Keratinocyte (primary cell): Measurements from ENCODE around the gene CCDC32. TPM values are rescaled to one million over a fixed set of nuclear protein-coding genes. Genes with fewer than 3 reads are reported as not detected.

Source experiments
- DNase-seq: peaks from one replicate; pipeline ENCODE4 v3.0.0-alpha.2; 2011; ENCODE audit warnings: low read depth, missing footprints, low spot score
- FAIRE-seq: peaks from 2 replicates; lab custom pipeline; 2011; peaks lifted over from hg19 to GRCh38; lab: Jason Lieb, UNC
- H2AFZ ChIP-seq: 2 replicates; pipeline ENCODE4 v1.6.0; 2012; ENCODE audit warnings: low read length, control low read depth, inconsistent platforms; ENCODE audit not compliant: control insufficient read depth
- H3K27ac ChIP-seq: 2 replicates; pipeline ENCODE4 v1.5.1; 2011; ENCODE audit warnings: low read length; ENCODE audit not compliant: control insufficient read depth, insufficient read depth
- H3K27me3 ChIP-seq: 3 replicates; pipeline ENCODE4 v1.6.0; 2011; ENCODE audit warnings: low read length; ENCODE audit not compliant: control insufficient read depth, insufficient read depth; ENCODE audit errors: extremely low read depth
- H3K36me3 ChIP-seq, 2 experiments: 2 replicates in 1 of 2; 3 replicates in 1 of 2; pipeline ENCODE4 v1.5.1; 2011; ENCODE audit warnings: low read length in 2 of 2, mild to moderate bottlenecking in 1 of 2; ENCODE audit not compliant: control insufficient read depth in 2 of 2, insufficient read depth in 2 of 2; ENCODE audit errors: extremely low read depth in 1 of 2
- H3K4me1 ChIP-seq: 3 replicates; pipeline ENCODE4 v1.5.1; 2011; ENCODE audit warnings: low read length; ENCODE audit not compliant: control insufficient read depth, insufficient read depth; ENCODE audit errors: extremely low read depth
- H3K4me2 ChIP-seq: 3 replicates; pipeline ENCODE4 v1.6.0; 2011; ENCODE audit warnings: low read depth, low read length; ENCODE audit not compliant: control insufficient read depth, insufficient read depth; ENCODE audit errors: extremely low read depth
- H3K4me3 ChIP-seq, 3 experiments: fragments of 200-600 bp in 1 of 3; sonication (generic) in 1 of 3; 2 replicates in 2 of 3; 3 replicates in 1 of 3; pipeline ENCODE4 v1.5.1; 2011 to 2016; ENCODE audit warnings: low read length in 3 of 3, mild to moderate bottlenecking in 3 of 3, control low read depth in 2 of 3, inconsistent platforms in 1 of 3, low read depth in 1 of 3, mixed read lengths in 1 of 3, mixed run types in 1 of 3, moderate library complexity in 1 of 3; ENCODE audit not compliant: control insufficient read depth in 2 of 3, insufficient read depth in 2 of 3; ENCODE audit errors: extremely low read depth in 1 of 3
- H3K79me2 ChIP-seq: 2 replicates; pipeline ENCODE4 v1.6.0; 2012; ENCODE audit warnings: low read length; ENCODE audit not compliant: control insufficient read depth, insufficient read depth
- H3K9ac ChIP-seq: 3 replicates; pipeline ENCODE4 v1.6.0; 2011; ENCODE audit warnings: low read length; ENCODE audit not compliant: control insufficient read depth, insufficient read depth; ENCODE audit errors: extremely low read depth
- H3K9me1 ChIP-seq: 3 replicates; pipeline ENCODE4 v1.6.0; 2011; ENCODE audit warnings: low read length; ENCODE audit not compliant: control insufficient read depth, insufficient read depth; ENCODE audit errors: extremely low read depth
- H3K9me3 ChIP-seq: 2 replicates; pipeline ENCODE4 v1.5.1; 2012; ENCODE audit warnings: low read depth, low read length; ENCODE audit not compliant: control insufficient read depth
- H4K20me1 ChIP-seq: 3 replicates; pipeline ENCODE4 v1.6.0; 2011; ENCODE audit warnings: low read length; ENCODE audit not compliant: control insufficient read depth, insufficient read depth; ENCODE audit errors: extremely low read depth
- EZH2 ChIP-seq: IDR thresholded peaks from one replicate; pipeline ENCODE4 v1.6.1; 2012; ENCODE audit warnings: inconsistent platforms, mild to moderate bottlenecking, low read length, moderate library complexity
- dilution Hi-C: fragments of 300-500 bp; cut with MboI; formaldehyde crosslinking; loops from one replicate; pipeline ENCODE4 v1.7.0; 2020; ENCODE audit warnings: low sequenced_read_pairs; ENCODE audit not compliant: extremely low pct_ligation_motif_present
- polyA plus RNA-seq, 5 experiments: library from polyadenylated mRNA; depleted of rRNA in 3 of 5; stranded (reverse) in 3 of 5; stranded (forward) in 1 of 5; unstranded in 1 of 5; fragments of >200 nt; gene quantifications; 1 replicate in 1 of 5; 2 replicates in 3 of 5; 3 replicates in 1 of 5; pipeline versions ENCODE4 v1.2.1 to v1.2.3, GENCODE V29; 2011 to 2012; ENCODE audit warnings: missing spikeins in 2 of 5, low read depth in 1 of 5, low replicate concordance in 1 of 5
- TF ChIP-seq, protein P1 (sequence below), 3 experiments: IDR thresholded peaks in 1 of 3; conservative IDR thresholded peaks in 1 of 3; optimal IDR thresholded peaks in 1 of 3; 2 replicates in 2 of 3; 3 replicates in 1 of 3; pipeline versions ENCODE3 to v1.5.1; 2011; ENCODE audit warnings: low read length in 3 of 3, mild to moderate bottlenecking in 3 of 3, moderate library complexity in 2 of 3, control low read depth in 1 of 3, inconsistent platforms in 1 of 3; ENCODE audit not compliant: insufficient read depth in 2 of 3; ENCODE audit errors: extremely low read depth in 1 of 3

CCDC32 gene
- polyA plus RNA-seq, 1 donor (not counting 4 experiments of a cell fraction or from before 2014, with no cell fraction given): 18.0 TPM

GRCh38 chr15:40523611-40524010, 41.2 kb downstream of the CCDC32 start:
- dilution Hi-C loops: no loop called here
- Histone ChIP-seq H3K9me3 (no peaks in the 10 kb centered on the region), H2AFZ (no peak overlapping the region), H3K9me1 (no peaks in the 10 kb centered on the region), H3K27me3 (no peaks in the 10 kb centered on the region), H3K36me3 (no peaks in the 10 kb centered on the region), H3K79me2 (no peaks in the 10 kb centered on the region), H4K20me1 (no peaks in the 10 kb centered on the region), H3K4me1 (no peaks in the 10 kb centered on the region), H3K4me3 (no peak overlapping the region), H3K9ac (no peak overlapping the region), H3K4me2 (no peak overlapping the region), H3K27ac (no peak overlapping the region)
- TF ChIP-seq, protein P1, sequence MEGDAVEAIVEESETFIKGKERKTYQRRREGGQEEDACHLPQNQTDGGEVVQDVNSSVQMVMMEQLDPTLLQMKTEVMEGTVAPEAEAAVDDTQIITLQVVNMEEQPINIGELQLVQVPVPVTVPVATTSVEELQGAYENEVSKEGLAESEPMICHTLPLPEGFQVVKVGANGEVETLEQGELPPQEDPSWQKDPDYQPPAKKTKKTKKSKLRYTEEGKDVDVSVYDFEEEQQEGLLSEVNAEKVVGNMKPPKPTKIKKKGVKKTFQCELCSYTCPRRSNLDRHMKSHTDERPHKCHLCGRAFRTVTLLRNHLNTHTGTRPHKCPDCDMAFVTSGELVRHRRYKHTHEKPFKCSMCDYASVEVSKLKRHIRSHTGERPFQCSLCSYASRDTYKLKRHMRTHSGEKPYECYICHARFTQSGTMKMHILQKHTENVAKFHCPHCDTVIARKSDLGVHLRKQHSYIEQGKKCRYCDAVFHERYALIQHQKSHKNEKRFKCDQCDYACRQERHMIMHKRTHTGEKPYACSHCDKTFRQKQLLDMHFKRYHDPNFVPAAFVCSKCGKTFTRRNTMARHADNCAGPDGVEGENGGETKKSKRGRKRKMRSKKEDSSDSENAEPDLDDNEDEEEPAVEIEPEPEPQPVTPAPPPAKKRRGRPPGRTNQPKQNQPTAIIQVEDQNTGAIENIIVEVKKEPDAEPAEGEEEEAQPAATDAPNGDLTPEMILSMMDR (optimal IDR thresholded peaks at IDR 0.05 in 1 of 3, IDR thresholded peaks at IDR 0.05 in 1 of 3, conservative IDR thresholded peaks at IDR 0.05 in 1 of 3; ENCODE audit: extremely low read depth in 1 of 3, insufficient read depth in 2 of 3, low read length in 3 of 3): no peak
- no peak for TF ChIP-seq EZH2
- DNase-seq: no peak
- FAIRE-seq: no peak

DNA sequence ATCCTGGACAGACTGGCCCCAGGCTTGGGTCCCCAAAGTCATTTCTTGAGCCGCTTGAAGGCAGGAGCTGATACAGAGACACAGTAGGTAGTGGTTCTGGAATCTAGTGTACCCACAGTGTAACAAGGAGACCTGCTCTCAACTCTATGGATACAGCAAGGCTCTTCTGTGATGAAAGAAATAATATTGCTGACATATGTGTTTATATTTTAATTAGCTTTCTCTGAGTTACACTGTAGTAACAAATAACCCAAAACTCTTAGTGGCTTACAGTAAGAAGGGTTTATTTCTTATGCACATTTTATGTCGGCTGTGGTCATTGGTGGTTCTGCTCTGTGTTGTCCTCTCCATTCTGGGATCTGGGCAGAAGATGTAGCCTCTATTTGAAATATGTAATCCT, 48.5 kb downstream of the CCDC32 start:
- Histone ChIP-seq H3K27ac (no peak overlapping the region), H3K9ac (no peak overlapping the region), H4K20me1 (no peaks in the 10 kb centered on the region), H2AFZ (no peak overlapping the region), H3K36me3 (no peaks in the 10 kb centered on the region), H3K4me1 (peaks cover 16% of the 10 kb centered on the region), H3K27me3 (peaks cover 4% of the 10 kb centered on the region), H3K9me1 (no peaks in the 10 kb centered on the region), H3K9me3 (no peaks in the 10 kb centered on the region), H3K79me2 (no peaks in the 10 kb centered on the region), H3K4me3 (no peak overlapping the region), H3K4me2 (no peak overlapping the region)
- DNase-seq (no peak), FAIRE-seq (no peak)
- TF ChIP-seq, protein P1 (optimal IDR thresholded peaks at IDR 0.05 in 1 of 3, IDR thresholded peaks at IDR 0.05 in 1 of 3, conservative IDR thresholded peaks at IDR 0.05 in 1 of 3; ENCODE audit: extremely low read depth in 1 of 3, insufficient read depth in 2 of 3, low read length in 3 of 3): no peak
- no peak for TF ChIP-seq EZH2
- dilution Hi-C loops: no loop called here
